SKM-1 (cell line): Measurements from ENCODE around the gene WDFY4.

Experiments
- DNase-seq: peaks from one replicate; lab custom pipeline; 2025; ENCODE audit not compliant: unreplicated experiment; lab: John Stamatoyannopoulos, UW

The WDFY4 gene

GRCh38 chr10:48805848-48806247 is 121.2 kb downstream of the WDFY4 start:
- DNase-seq = no peak

GRCh38 chr10:48806342-48806741 is 121.7 kb downstream of the WDFY4 start:
- no peak for DNase-seq

DNA sequence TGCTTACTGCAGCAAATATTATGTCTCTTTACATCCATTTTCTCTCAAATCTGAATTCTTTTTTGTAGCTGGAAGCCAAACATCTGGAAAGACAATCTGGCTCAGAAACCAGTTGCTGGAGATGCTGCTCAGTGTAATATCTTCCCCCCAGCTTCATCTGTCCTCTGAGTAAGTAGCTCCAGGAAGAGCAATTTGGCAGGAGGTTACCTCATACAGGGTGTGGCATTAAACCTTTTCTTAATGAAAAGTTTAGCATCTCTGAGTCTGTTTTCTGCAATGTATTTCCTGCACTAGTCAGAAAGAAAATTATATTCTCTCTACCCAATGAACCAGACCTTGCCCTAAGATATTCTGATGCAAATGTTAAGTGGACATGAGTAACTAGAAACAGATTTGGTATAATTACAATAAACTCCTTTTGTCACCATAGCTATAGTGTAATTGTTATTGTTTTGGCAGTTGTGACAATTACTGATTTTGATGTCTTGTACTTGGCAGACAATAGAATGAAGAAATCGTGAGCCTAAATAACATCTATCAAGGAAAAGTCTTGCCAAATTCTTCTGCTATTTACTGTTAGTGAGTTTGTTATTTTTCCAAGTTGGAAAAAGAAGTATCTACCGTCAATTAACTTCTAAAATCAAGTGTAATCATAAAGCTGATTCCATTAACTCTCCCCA is 123.3 kb downstream of the WDFY4 start:
- DNase-seq = no peak

DNA sequence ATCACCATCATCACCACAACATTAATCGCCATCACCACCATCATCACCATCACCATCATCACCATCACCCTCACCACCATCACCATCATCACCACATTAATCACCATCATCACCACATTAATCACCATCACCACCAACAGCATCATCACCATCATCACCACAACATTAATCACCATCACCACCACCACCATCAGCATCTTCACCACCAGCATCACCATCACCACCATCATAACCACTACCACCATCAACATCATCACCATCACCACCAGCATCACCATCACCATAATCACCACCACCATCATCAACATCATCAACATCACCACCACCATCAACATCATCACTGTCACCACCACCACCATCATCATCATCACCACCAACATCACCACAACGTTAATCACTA is 124.6 kb downstream of the WDFY4 start:
- DNase-seq = no peak

- DNase-seq = no peak
These were observed 126.8 kb downstream of the WDFY4 start for GRCh38 chr10:48811461-48811860.

DNA sequence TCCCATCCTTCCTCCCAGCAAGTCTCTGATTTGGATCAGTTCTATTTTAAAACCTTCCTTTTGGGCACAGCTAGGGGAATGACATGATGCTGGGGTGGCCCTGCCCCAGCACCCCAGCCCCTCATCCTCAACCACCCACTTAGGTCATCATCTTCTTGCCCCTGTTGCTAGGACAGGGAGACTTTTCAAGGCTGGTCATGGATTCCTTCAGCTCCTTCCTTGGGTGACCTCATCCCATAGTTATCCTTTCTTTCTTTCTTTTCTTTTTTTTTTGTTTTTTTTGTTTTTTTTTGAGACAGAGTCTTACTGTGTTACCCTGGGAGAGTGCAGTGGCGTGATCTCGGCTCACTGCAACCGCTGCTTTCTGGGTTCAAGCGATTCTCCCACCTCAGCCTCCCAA is 127.2 kb downstream of the WDFY4 start:
- DNase-seq = no peak

- DNase-seq = no peak
These were observed 128.6 kb downstream of the WDFY4 start for GRCh38 chr10:48813291-48813690.

DNA sequence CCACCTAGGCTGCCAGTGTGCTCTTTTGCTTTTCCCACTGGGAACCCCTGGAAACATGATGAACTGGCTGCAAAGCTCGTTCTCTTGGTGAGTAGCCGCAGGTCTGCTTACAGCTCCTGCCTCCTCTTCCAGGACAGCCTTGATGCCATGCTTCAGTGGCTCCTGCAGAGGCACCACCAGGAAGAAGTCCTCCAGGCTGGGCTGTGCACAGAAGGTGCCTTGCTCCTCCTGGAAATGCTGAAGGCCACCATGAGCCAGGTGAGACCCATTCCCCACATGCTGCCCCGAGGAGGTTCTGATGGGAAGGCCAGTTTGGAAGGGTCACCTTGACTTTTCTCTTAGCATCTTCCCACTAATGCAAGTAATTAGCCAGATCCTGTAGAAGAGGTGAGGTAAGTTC is 129.2 kb downstream of the WDFY4 start:
- DNase-seq = no peak

GRCh38 chr10:48814933-48815332 is 130.3 kb downstream of the WDFY4 start:
- DNase-seq = no peak

DNA sequence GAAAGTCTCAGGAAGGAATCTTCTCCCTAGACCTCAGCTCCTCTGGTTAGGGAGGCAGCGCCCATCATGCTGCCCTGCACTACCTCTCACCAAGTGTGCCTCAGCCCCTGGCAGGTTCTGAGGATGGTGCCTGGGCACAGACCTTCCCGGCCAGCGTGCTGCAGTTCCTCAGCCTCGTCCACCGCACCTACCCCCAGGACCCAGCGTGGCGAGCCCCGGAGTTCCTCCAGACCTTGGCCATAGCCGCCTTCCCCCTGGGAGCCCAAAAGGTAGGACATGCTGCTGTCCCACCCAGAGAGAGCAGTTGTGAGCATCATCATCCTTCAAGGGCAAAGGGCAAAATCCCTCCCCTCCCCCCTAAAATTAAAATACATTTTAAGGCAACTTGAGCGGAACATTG is 132.5 kb downstream of the WDFY4 start:
- DNase-seq = no peak

- no peak for DNase-seq
These were observed 133.4 kb downstream of the WDFY4 start for GRCh38 chr10:48818081-48818480.

- DNase-seq = no peak
These were observed 134.3 kb downstream of the WDFY4 start for GRCh38 chr10:48818861-48819520.

DNA sequence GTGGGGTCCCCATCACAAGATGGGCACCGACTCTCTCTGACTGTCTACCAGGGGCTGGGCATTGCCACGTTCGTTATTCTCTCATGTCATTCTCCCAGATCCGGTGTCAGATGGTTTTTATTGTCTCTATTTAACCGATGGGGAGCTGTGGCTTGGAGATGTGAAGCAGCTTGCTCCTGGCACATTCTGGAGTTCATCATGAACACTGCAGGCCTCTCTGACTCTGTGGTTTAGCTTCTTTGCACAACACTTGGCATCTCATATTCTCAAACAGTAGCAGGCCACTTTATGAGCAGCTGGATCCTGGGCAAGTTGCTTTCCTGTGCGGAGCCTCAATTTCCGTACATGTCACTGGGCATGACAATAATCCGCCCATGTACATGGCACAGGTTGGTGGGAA is 135.1 kb downstream of the WDFY4 start:
- DNase-seq = no peak

DNA sequence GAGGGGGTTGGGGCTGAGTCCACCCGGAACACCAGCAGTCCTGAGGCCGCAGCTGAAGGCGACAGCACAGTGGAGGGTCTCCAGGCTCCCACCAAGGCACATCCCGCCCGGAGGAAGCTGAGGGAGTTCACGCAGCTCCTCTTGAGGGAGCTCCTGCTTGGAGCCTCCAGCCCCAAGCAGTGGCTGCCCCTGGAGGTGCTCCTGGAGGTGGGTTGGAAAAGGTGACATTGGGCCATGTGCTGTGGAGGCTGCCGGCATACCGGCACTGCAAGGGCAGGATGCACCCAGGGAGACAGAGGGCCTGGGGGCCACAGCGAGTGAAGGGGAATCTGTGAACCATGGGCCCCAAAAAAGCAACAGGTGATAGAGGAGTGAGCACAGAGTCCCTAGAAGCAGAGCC is 135.6 kb downstream of the WDFY4 start:
- no peak for DNase-seq

DNA sequence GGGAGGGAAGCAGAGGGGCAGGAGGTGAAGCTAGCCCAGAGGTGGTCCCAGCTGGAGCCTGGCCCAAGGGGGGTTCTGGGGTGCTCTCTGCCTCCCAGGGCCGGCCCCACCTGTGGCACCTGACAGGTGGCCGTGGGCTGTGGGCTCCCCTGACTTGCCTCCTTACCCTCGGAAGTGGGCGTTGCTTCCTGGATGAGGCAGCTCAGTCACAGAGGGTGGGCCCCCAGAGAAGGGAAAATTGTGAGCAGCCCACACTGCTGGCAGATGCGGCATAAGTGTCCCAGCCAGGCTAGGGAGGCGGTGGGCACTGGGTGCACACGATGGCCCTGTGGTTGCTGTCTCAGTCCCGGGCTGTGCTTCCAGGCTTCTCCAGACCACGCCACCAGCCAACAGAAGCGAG is 136.0 kb downstream of the WDFY4 start:
- no peak for DNase-seq

DNA sequence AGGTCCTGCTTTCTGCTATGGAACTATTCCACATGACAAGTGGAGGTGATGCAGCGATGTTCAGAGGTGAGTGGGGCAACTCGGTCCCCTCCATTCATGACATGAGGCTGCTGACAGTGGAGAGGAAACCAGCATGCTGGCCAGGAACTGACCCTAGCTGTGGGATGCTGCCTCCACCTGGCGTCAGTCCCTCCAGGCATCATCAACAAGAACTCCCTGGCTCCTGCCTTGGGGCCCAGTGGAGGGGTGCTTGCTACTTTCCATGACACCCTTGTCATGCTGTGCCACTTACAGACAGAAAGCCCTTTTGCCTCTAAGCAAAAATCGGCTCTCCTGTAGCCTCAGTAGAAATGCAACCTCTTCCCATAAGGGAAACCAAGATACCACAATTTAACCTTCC is 136.4 kb downstream of the WDFY4 start:
- DNase-seq = no peak

GRCh38 chr10:48821692-48822091 is 137.0 kb downstream of the WDFY4 start:
- no peak for DNase-seq

DNA sequence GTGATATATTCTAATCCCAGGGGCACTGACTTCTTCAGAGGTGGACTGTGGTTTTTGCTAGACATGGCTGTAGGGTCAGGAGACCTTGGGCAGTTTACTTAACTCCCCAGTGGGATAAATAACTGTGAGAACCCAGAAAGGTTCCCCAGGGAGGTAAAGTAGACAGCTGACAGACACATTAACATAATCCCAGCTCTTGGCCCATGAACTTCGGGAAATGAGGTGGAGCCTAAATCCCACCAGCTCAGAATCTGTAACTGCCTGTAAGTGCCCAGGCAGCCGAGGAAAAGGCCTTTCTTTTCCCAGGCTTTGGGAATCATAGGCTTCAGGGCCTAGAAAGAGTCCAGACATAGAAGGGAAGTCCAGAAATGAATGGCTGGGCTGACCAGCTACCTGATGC is 149.0 kb downstream of the WDFY4 start:
- no peak for DNase-seq

DNA sequence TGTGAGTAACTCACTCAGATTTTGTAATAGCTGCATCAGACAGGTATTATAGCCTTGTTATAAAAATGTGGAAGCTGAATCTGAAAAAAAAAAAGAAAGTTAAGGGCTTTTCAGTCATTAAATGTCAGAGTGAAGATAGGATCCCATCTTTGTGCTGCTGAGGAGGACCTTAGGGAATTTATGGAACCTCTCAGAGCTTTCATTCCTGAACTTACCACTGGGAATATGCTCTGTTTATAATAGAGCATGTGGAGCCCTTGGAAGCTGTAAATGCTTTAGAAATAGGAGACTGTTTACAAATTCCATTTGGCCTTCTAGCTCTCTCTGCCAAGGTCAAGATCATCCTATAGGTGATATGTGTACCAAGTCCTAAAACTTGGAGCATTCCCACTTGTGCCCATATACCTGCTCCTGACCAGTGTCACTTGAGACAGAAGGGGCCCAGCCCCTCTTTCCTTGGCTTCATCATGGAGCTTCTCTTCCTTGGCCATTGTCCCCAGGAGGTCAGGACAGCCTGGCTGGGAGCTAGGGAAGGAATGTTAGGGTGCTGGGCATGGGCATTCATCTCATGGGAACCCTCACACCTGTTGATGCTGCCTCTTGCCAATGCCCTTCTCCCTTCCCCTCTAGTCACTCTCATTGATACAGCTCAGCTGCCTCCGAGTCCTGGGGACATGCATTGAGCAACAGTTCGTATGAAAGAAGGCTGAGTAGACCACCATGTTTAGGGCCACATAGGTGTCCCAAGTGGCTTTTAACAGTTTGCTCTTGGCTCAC is 149.7 kb downstream of the WDFY4 start:
- DNase-seq = no peak

GRCh38 chr10:48835781-48836180 is 151.1 kb downstream of the WDFY4 start:
- DNase-seq = no peak

DNA sequence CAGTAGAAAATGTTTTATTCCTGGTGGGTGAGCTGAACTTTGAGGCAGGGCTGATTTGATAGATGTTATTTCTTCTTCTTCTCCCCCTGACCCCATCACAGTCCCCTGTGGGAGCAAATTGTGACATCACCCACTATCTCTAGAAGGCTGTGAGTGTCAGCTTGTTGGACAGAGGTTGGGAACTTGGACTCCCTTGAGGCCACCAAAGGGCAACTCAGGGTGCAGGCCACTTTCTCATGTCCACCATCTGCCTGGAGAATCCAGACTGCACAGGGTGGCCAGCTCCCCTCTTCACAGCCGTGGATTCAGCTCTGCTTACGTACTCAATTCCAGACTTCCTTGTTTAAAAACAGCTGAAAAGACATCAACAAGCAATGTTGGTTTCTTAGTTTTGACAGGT is 151.9 kb downstream of the WDFY4 start:
- DNase-seq = no peak

DNA sequence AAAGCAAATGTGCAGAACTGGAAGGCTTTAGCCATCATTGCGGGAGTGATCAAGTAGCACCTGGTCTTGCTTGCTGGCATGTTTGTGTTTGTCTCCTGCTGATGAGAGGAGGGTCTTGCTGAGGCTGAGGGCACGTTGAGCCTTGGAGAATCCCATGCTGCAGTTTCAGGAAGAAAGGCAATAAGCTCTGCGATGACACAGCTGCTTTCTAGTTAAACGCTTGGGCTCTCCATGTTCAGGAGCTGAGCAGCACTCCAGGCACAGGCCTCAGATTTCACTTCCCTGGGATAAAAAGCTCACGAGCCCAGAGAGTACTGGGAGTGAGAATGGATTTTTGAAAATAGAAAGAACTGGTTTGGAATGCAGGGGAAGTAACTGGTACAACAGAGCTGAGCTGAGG is 154.2 kb downstream of the WDFY4 start:
- DNase-seq = no peak
